ENCODE measurements around the gene IL4R.

The IL4R gene

GRCh38 chr16:27355610-27356009, 41.8 kb downstream of the IL4R start:
- peak in 1 of 56 donors; percentile 1 for DNase-seq

GRCh38 chr16:27356794-27357193, 43.0 kb downstream of the IL4R start:
- no peak for DNase-seq

- no peak for DNase-seq
Observed at GRCh38 chr16:27359051-27359450, 45.3 kb downstream of the IL4R start.

GRCh38 chr16:27359615-27360014, 45.8 kb downstream of the IL4R start:
- DNase-seq: no peak

- no peak for DNase-seq
Observed at GRCh38 chr16:27361987-27362386, 48.2 kb downstream of the IL4R start.

GRCh38 chr16:27362570-27363245, 48.9 kb downstream of the IL4R start:
- DNase-seq: no peak

GRCh38 chr16:27363246-27363632, 49.5 kb downstream of the IL4R start:
- DNase-seq: no peak

- no peak for DNase-seq
Observed at GRCh38 chr16:27363797-27364196, 50.0 kb downstream of the IL4R start.

- no peak for DNase-seq
Observed at GRCh38 chr16:27364493-27365141, 50.8 kb downstream of the IL4R start.

- DNase-seq: no peak
Observed at GRCh38 chr16:27365142-27366089, 51.6 kb downstream of the IL4R start.

GRCh38 chr16:27366687-27367460, 53.1 kb downstream of the IL4R start:
- no peak for DNase-seq

- peak in 40 of 56 donors; percentile 3 to 68 (median 18) for DNase-seq
Observed at GRCh38 chr16:27367461-27368357, 53.9 kb downstream of the IL4R start.

GRCh38 chr16:27368358-27368722, 54.6 kb downstream of the IL4R start:
- DNase-seq: no peak

- DNase-seq: no peak
Observed at GRCh38 chr16:27369806-27370205, 56.0 kb downstream of the IL4R start.

GRCh38 chr16:27370318-27370717, 56.5 kb downstream of the IL4R start:
- no peak for DNase-seq

GRCh38 chr16:27373312-27373711, 59.5 kb downstream of the IL4R start:
- no peak for DNase-seq

- peak in 2 of 56 donors; percentile 5 for DNase-seq
Observed at GRCh38 chr16:27374221-27374803, 60.5 kb downstream of the IL4R start.

GRCh38 chr16:27374804-27375425, 61.1 kb downstream of the IL4R start:
- peak in 35 of 56 donors; percentile 3 to 63 (median 19) for DNase-seq
